HG02759 (cell line): ENCODE measurements around the gene UTP25.

Experiments
- ATAC-seq: cut with Tn5 transposase; IDR thresholded peaks from one replicate; pipeline ENCODE4 v1.9.1; 2021; ENCODE audit warnings: mild to moderate bottlenecking, moderate library complexity; ENCODE audit not compliant: unreplicated experiment

UTP25 gene

GRCh38 chr1:209838537-209838936 is 10.8 kb downstream of the UTP25 start:
- no peak for ATAC-seq

- ATAC-seq = no peak
Observed at GRCh38 chr1:209839875-209840546, 12.2 kb downstream of the UTP25 start.

GRCh38 chr1:209840611-209841010 is 12.8 kb downstream of the UTP25 start:
- ATAC-seq = no peak

- no peak for ATAC-seq
Observed at GRCh38 chr1:209844695-209845407, 17.1 kb downstream of the UTP25 start.

- ATAC-seq = no peak
Observed at GRCh38 chr1:209845408-209845725, 17.6 kb downstream of the UTP25 start.

GRCh38 chr1:209849388-209849787 is 21.6 kb downstream of the UTP25 start:
- no peak for ATAC-seq

GRCh38 chr1:209850342-209850979 is 22.7 kb downstream of the UTP25 start:
- ATAC-seq = peak; percentile 79

GRCh38 chr1:209853676-209854075 is 25.9 kb downstream of the UTP25 start:
- no peak for ATAC-seq

GRCh38 chr1:209854196-209854595 is 26.4 kb downstream of the UTP25 start:
- ATAC-seq = no peak

GRCh38 chr1:209855006-209855405 is 27.2 kb downstream of the UTP25 start:
- ATAC-seq = no peak

GRCh38 chr1:209855623-209856022 is 27.9 kb downstream of the UTP25 start:
- no peak for ATAC-seq

- no peak for ATAC-seq
Observed at GRCh38 chr1:209858561-209859103, 30.9 kb downstream of the UTP25 start.

- ATAC-seq = peak; percentile 92
Observed at GRCh38 chr1:209860293-209860881, 32.6 kb downstream of the UTP25 start.

- no peak for ATAC-seq
Observed at GRCh38 chr1:209861242-209861641, 33.5 kb downstream of the UTP25 start.

GRCh38 chr1:209862391-209863356 is 34.9 kb downstream of the UTP25 start:
- ATAC-seq = no peak

GRCh38 chr1:209863766-209864485 is 36.2 kb downstream of the UTP25 start:
- no peak for ATAC-seq

GRCh38 chr1:209866201-209866600 is 38.4 kb downstream of the UTP25 start:
- no peak for ATAC-seq

GRCh38 chr1:209869291-209870149 is 41.7 kb downstream of the UTP25 start:
- no peak for ATAC-seq
